Duodenal mucosa (tissue), 2 donors: ENCODE results near the gene TCAP.

ENCODE experiments used
- H3K27ac ChIP-seq: one replicate; pipeline ENCODE4 v1.7.0; 2013; ENCODE audit warnings: low read depth, low read length
- H3K27me3 ChIP-seq, 2 donors: one replicate each; pipeline ENCODE4 v1.7.0; 2013; ENCODE audit warnings: low read length in 2 of 2, control low read depth in 1 of 2; ENCODE audit not compliant: insufficient read depth in 2 of 2, control insufficient read depth in 1 of 2
- H3K36me3 ChIP-seq, 2 donors: one replicate each; pipeline ENCODE4 v1.7.0; 2013; ENCODE audit warnings: low read length in 2 of 2, control low read depth in 1 of 2; ENCODE audit not compliant: insufficient read depth in 2 of 2, control insufficient read depth in 1 of 2
- H3K4me1 ChIP-seq, 2 donors: one replicate each; pipeline ENCODE4 v1.7.0; 2013; ENCODE audit warnings: low read length in 2 of 2, control low read depth in 1 of 2; ENCODE audit not compliant: insufficient read depth in 2 of 2, control insufficient read depth in 1 of 2
- H3K4me3 ChIP-seq, 2 donors: one replicate each; pipeline ENCODE4 v1.7.0; 2013; ENCODE audit warnings: low read length in 2 of 2, low read depth in 1 of 2
- H3K9ac ChIP-seq, 2 donors: one replicate each; pipeline ENCODE4 v1.7.0; 2013; ENCODE audit warnings: low read length in 2 of 2, low read depth in 1 of 2
- H3K9me3 ChIP-seq, 2 donors: one replicate each; pipeline ENCODE4 v1.7.0; 2013; ENCODE audit warnings: low read length in 2 of 2, control low read depth in 1 of 2; ENCODE audit not compliant: control insufficient read depth in 1 of 2

The TCAP gene

GRCh38 chr17:39673335-39674081 is 8.4 kb downstream of the TCAP start:
- Histone ChIP-seq H3K36me3 (no peaks in the 10 kb centered on the region), H3K9ac (no peak overlapping the region), H3K4me3 (no peak overlapping the region), H3K4me1 (peaks cover 57 to 64% of the 10 kb centered on the region in 2 donors), H3K27ac (no peak overlapping the region), H3K9me3 (no peaks in the 10 kb centered on the region), H3K27me3 (peaks cover 7 to 15% of the 10 kb centered on the region in 2 donors)

- Histone ChIP-seq H3K4me1 (peaks cover 64 to 68% of the 10 kb centered on the region in 2 donors), H3K27ac (peak overlapping the region; percentile 43), H3K4me3 (no peak overlapping the region), H3K9me3 (no peaks in the 10 kb centered on the region), H3K9ac (no peak overlapping the region), H3K36me3 (no peaks in the 10 kb centered on the region), H3K27me3 (peaks cover 7 to 15% of the 10 kb centered on the region in 2 donors)
These were observed 9.0 kb downstream of the TCAP start for GRCh38 chr17:39674179-39674578.

- Histone ChIP-seq H3K36me3 (no peaks in the 10 kb centered on the region), H3K4me1 (peaks cover 71 to 74% of the 10 kb centered on the region in 2 donors), H3K27ac (peak overlapping the region; percentile 43), H3K4me3 (no peak overlapping the region), H3K27me3 (peaks cover 7 to 15% of the 10 kb centered on the region in 2 donors), H3K9me3 (no peaks in the 10 kb centered on the region), H3K9ac (peak overlapping the region in 1 of 2 donors; percentile 33)
These were observed 9.7 kb downstream of the TCAP start for GRCh38 chr17:39674702-39675389.

- Histone ChIP-seq H3K9ac (peak overlapping the region; percentile 26 to 33), H3K36me3 (no peaks in the 10 kb centered on the region), H3K4me1 (peaks cover 78 to 81% of the 10 kb centered on the region in 2 donors)
These were observed 10.4 kb downstream of the TCAP start for GRCh38 chr17:39675390-39676082.

GRCh38 chr17:39676198-39676819 is 11.2 kb downstream of the TCAP start:
- Histone ChIP-seq H3K36me3 (peaks cover 0 to 5% of the 10 kb centered on the region in 2 donors), H3K4me3 (no peak overlapping the region), H3K4me1 (peaks cover 75 to 81% of the 10 kb centered on the region in 2 donors), H3K9me3 (no peaks in the 10 kb centered on the region), H3K9ac (peak overlapping the region; percentile 26 to 33), H3K27ac (peak overlapping the region; percentile 36), H3K27me3 (peaks cover 7 to 10% of the 10 kb centered on the region in 2 donors)

More at GRCh38 chr17:39675390-39676082, 10.4 kb downstream of the TCAP start:
- Histone ChIP-seq H3K4me3 (no peak overlapping the region), H3K27me3 (peaks cover 7 to 15% of the 10 kb centered on the region in 2 donors), H3K27ac (peak overlapping the region; percentile 36), H3K9me3 (no peaks in the 10 kb centered on the region)

GRCh38 chr17:39677072-39677471 is 11.9 kb downstream of the TCAP start:
- Histone ChIP-seq H3K27me3 (peaks cover 0 to 4% of the 10 kb centered on the region in 2 donors), H3K36me3 (peaks cover 0 to 5% of the 10 kb centered on the region in 2 donors), H3K4me1 (peaks cover 68 to 73% of the 10 kb centered on the region in 2 donors), H3K27ac (peak overlapping the region; percentile 76), H3K9me3 (no peaks in the 10 kb centered on the region), H3K4me3 (no peak overlapping the region), H3K9ac (no peak overlapping the region)

- Histone ChIP-seq H3K27ac (peak overlapping the region; percentile 76), H3K4me1 (peaks cover 63 to 67% of the 10 kb centered on the region in 2 donors), H3K27me3 (no peaks in the 10 kb centered on the region), H3K9ac (peak overlapping the region; percentile 36 to 43), H3K9me3 (no peaks in the 10 kb centered on the region), H3K4me3 (peak overlapping the region in 1 of 2 donors; percentile 42), H3K36me3 (peaks cover 0 to 5% of the 10 kb centered on the region in 2 donors)
These were observed 12.6 kb downstream of the TCAP start for GRCh38 chr17:39677542-39678339.

GRCh38 chr17:39678340-39679116 is 13.4 kb downstream of the TCAP start:
- Histone ChIP-seq H3K27me3 (no peaks in the 10 kb centered on the region), H3K27ac (peak overlapping the region; percentile 76), H3K4me1 (peaks cover 63 to 66% of the 10 kb centered on the region in 2 donors), H3K9ac (peak overlapping the region; percentile 43 to 53), H3K36me3 (peaks cover 0 to 11% of the 10 kb centered on the region in 2 donors), H3K9me3 (no peaks in the 10 kb centered on the region), H3K4me3 (peak overlapping the region in 1 of 2 donors; percentile 42)
